ENCODE data around the gene UBE3B.

- TF ChIP-seq, protein P1, sequence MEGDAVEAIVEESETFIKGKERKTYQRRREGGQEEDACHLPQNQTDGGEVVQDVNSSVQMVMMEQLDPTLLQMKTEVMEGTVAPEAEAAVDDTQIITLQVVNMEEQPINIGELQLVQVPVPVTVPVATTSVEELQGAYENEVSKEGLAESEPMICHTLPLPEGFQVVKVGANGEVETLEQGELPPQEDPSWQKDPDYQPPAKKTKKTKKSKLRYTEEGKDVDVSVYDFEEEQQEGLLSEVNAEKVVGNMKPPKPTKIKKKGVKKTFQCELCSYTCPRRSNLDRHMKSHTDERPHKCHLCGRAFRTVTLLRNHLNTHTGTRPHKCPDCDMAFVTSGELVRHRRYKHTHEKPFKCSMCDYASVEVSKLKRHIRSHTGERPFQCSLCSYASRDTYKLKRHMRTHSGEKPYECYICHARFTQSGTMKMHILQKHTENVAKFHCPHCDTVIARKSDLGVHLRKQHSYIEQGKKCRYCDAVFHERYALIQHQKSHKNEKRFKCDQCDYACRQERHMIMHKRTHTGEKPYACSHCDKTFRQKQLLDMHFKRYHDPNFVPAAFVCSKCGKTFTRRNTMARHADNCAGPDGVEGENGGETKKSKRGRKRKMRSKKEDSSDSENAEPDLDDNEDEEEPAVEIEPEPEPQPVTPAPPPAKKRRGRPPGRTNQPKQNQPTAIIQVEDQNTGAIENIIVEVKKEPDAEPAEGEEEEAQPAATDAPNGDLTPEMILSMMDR (IDR thresholded peaks at IDR 0.05): no peak
- TF ChIP-seq POLR2A (IDR thresholded peaks at IDR 0.05): no peak
- no peak for TF ChIP-seq POLR2AphosphoS5 (IDR thresholded peaks at IDR 0.05)
- no peak for TF ChIP-seq EP300 (IDR thresholded peaks at IDR 0.05)
Measured at GRCh38 chr12:109480356-109480755, 2.9 kb downstream of the UBE3B start.
